ENCODE measurements around the gene FFAR1.

DNA sequence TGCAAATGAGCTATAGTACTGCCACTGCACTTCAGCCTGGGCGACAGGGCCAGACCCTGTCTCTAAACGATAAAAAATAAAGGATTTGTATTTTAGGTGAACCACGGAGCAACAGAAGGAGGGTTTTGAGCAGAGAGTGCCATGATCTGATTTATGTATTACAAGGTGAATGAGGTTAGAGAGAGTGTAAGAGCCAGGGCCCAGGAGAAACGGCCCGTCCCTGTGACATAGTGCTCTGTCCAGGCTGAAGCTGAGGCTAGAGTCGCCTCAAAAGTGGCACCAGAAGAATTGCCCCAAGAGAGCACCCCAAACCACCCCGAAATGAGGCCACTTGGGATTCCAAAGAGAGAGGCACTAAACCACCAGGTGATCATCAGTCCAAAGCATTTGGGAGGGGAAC is 38.8 kb upstream of the FFAR1 start:
- TF ChIP-seq EZH2 (IDR thresholded peaks at IDR 0.05; ENCODE audit: borderline replicate concordance) (no peak), EZH2phosphoT487 (IDR thresholded peaks at IDR 0.05; ENCODE audit: low read depth, severe bottlenecking, unreplicated experiment) (no peak)

All from hepatocyte (in vitro differentiated cells).